Hematopoietic multipotent progenitor cell treated with erythropoietin and hydrocortisone succinate and interleukin-3 and kit ligand, for 17 days (in vitro differentiated cells): ENCODE data around the gene GABRG3.

Experiments
- DNase-seq: peaks from one replicate; pipeline ENCODE4 v3.0.0-alpha.2; 2015; ENCODE audit warnings: low spot score

Gene GABRG3

GRCh38 chr15:26970712-26971210, at the start of gene GABRG3:
GABRG3 (plus strand) TSS chr15:26971181.
- DNase-seq = no peak

- DNase-seq = no peak
Measured at GRCh38 chr15:26921433-26921832, 49.5 kb upstream of the GABRG3 start.

DNA sequence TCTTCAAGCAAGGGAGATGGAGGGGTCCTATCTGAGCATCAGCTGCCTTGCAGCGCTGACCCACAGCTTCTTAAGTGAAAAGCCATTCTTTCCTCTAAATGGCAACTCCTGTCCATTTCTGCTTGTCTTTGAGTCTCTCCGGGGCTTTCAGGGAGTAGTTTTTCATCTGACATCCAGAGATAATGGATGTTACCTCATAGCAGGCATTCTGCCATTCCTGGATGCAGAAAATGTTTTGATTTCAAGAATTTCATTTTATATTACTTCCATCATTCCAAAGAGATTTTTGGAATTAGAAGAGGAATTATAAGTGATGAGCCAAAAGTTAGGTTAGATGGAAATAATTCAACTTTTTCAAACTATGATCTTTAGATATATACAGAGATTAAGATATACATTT, 44.9 kb upstream of the GABRG3 start:
- DNase-seq = no peak

- no peak for DNase-seq
Measured at GRCh38 chr15:26928051-26928450, 42.9 kb upstream of the GABRG3 start.

DNA sequence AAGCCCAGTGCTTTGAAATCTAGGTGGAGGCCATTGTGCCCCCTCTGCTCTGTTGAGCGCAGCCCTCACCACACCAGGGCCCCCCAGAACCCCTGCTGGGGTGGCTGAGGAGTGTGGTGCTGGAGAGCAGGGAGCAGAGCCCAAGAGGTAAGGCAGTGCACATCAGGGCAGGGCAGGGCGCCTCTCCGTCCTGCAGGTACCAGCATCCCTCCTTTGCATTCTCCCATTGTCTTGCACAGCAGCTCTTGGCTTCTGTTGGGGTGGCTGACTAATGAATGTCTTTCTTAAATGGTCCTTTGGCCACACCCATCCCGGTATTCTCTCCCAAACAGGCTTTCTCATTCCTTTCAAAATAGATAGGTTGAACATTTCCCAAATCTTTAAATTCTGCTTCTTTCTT, 41.4 kb upstream of the GABRG3 start:
- DNase-seq = no peak

DNA sequence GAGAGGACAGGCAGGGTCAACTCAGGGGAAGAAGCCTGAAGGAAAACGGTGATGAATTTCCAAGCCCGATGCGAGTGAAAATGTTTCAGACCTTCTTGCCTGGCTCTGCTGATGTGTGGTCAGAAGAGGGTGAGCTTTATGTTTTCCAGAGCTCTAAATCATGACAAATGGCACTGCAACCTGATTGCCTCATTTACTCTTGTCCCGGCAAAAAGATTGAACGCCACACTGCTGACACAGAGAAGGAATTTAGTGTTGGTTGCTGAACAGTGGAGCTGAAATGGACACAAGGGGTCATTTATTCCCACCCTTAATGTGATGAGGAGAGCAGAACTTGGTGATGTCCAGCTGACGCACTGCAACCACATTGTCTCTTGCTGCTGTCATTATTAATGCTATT, 36.1 kb upstream of the GABRG3 start:
- DNase-seq = no peak

DNA sequence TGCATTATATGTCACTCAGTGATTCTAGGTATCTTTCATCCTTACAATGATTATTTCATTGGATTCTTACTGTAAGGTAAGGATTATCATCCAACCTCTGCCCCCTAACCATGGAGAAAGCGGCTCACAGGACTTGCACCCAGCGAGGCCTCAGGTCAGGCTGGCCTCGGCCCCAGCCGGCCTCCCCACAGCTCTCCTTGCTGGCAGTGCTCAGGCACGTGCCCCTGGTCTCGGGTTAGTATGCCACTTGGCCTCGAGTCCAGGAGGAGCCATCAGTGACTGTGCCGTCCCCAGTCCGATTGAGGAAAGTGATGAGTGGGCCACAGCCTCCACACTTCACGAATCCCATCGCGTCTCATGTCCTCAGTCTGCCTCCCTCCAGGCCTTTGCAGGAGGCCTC, 35.7 kb upstream of the GABRG3 start:
- DNase-seq = no peak

GRCh38 chr15:26936502-26936901, 34.5 kb upstream of the GABRG3 start:
- DNase-seq = no peak

DNA sequence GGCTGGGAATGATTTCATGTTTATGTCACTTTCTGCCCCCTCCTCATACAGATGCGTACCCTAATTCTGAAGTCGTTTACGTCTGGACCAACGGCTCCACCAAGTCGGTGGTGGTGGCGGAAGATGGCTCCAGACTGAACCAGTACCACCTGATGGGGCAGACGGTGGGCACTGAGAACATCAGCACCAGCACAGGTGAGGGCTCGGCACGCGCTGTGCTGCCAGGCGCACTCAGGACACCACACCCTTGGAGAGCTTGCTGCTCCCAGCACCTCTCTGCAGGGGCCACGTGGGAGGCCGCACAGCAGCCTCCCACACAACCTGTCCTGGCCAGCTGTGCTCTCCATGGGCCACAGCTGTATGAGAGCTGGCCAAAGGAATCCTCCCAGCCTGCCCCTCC, 33.8 kb upstream of the GABRG3 start:
- DNase-seq = no peak

DNA sequence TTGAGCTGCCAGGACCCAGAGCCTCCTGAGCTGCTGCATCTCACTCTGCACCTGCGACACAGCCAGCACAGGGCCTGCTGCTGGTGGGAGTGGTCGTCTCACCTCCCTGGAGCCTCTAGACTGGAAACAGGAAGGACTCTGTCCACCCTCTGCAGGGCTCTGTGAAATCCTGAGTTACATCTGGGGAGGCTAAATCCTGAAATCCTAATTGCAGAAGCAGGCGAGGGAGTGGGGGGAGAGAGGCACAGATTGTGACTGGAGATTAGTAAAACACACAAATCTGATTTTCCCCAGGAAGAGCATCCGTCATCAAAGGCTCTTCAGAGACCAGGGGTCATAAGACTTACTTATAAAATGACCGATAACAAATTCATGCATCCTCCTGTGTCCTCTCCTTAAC, 31.6 kb upstream of the GABRG3 start:
- no peak for DNase-seq

- DNase-seq = no peak
Measured at GRCh38 chr15:26941489-26941888, 29.5 kb upstream of the GABRG3 start.

GRCh38 chr15:26943866-26944265, 27.1 kb upstream of the GABRG3 start:
- DNase-seq = no peak

- DNase-seq = no peak
Measured at GRCh38 chr15:26945046-26945445, 25.9 kb upstream of the GABRG3 start.

DNA sequence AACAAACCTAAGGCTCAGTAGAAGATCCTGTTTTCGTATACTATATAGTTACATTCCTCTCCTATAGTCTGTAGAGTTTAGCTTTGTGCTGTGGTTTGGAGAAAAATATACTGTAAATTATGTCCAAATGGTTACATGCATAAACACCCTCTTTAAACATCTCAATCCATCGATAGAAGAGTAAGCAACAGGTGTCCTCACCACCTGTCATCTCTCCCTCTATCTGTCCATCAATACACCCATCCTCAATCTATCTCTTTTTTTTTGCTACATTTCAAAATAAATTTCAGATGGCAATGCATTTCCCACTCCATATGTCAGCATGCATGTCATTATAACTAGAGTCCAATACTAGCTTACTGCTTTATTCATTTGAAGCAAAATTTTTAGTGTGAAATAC, 21.0 kb upstream of the GABRG3 start:
- DNase-seq = no peak

DNA sequence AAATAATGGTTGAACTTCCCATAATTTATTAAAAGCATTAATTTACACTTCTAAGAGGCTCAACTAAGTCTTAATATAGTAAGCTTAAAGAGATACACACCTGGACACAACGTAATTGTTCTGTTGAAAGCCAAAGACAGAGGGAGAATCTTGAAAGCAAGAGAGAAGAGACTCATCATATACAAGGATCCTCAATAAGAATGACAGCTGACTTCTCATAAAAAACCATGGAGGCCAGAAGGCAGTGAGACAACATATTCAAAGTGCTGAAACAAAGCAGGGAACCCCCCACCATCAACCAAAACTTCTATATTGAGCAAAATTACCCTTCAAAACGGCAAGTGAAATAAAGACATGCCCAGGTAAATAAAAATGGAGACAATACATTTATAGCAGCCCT, 16.6 kb upstream of the GABRG3 start:
- DNase-seq = no peak

DNA sequence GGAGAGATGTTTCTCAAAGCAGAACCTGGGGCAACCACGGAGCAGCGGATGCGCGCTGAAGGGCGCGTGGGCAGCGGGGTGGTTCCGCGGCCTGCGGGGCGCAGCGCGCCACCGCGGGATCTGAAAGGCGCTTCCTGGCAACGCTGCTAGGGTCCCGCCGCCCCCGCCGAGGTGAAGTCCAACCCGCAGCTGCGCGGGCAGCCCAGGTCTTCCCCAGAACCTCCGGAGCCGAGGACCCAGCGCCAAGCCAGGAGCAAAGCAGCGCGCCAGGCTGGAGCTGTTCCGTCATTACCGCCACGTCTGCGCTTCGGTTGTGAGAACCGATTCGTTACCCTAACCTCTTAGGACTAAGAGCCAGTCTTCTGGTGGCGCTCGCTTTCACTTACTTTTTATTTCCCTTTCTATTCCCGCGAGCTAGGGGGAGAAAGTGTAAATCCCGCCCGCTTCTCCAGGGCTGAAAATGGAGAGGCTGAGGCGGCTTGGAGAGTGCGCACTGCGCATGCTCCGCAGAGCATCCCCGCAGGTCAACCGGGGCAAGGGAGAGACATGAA, 3.2 kb upstream of the GABRG3 start:
- DNase-seq = no peak

DNA sequence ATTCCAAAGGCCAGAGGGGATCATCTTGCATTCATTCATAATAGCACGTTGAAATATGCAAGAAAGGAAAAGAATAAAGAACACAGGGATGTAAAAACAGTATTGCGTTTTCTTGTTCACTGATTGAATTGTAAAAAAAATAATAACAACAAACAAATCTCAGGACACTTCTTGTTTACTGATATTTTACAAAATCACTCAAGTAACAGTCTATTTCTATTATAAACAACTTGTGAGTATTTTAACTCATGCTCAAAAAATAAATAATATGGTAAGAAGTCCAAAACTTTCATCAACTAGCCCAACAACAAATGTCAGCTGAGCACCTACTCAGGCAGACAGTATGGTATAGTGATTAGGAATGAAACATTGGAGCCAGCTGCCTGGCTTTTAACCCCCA, 2.2 kb upstream of the GABRG3 start:
- no peak for DNase-seq

GRCh38 chr15:26971271-26972018, 464 bp downstream of the GABRG3 start:
- no peak for DNase-seq

GRCh38 chr15:26972636-26973035, 1.7 kb downstream of the GABRG3 start:
- no peak for DNase-seq

DNA sequence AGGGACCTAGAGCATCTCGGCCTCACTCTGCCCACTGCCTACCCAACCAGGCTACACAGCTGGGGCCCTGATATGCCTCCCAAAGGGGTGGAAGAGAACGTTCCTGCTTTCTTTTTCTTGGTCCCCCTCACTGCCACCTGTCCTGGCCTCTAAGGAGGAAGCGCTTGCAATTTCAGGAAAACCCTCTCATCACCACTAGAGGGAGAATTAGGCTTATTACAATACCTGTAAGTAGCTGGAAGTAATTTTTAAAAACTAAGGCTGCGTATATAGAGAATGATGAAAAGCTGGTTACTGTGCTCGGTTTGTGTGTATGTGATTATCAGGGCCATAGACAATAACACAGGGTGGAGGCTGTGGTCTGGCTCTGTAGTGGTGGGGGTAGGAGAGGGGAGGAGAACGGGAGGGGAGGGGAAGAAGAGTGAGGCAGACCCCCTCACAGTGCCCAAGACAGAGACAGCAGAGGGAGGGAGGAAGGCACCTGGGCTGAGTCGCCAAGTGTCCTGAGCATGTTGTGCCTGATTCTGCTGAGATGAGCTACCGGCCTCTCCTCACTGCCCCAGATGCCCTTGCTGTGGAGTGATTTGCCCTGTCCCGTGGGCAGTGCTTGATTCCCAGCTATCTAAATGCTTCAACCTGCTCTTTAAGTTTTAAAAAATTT, 3.3 kb downstream of the GABRG3 start:
- no peak for DNase-seq

DNA sequence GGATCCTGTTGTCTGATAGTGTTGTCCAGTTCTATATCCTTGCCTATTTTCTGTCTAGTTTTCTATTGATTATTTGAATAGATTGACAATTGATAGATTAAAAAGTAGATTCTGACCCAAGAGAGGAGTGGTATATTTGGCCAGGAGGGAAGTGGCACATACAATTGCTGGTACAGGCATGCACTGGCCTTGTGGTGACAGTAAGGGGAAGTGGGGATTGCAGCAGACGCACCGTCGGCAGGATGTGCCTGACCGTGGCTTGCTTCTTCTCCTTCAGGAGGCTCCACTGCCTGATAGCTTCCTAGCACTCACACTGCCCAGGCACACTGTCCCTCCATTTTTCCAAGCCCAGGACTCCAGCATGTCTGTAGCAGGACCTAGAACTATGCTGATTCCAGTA, 10.5 kb downstream of the GABRG3 start:
- DNase-seq = no peak

- DNase-seq = no peak
Measured at GRCh38 chr15:26983822-26984221, 12.8 kb downstream of the GABRG3 start.

DNA sequence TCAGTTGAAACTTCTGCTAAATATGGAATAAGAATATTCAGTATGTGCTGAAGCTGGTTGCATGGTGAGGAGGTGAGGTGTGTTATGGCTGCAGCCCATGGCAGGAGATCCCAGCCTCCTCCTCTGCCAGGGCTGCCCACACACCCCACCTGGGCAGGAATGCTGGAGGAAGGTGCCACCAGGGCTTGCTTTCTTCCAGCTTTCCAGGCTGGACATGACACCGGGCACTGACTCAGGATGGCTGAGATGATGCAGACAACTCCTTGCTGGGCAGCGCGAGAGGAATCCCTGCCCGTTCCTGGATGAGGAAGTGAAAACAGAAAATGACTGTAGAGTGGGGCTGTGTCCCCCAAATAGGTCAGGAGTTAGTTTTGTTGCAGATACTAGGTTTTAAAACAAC, 14.1 kb downstream of the GABRG3 start:
- no peak for DNase-seq

GRCh38 chr15:26996250-26996649, 25.3 kb downstream of the GABRG3 start:
- no peak for DNase-seq
